GM10248 (cell line): Measurements from ENCODE around the gene ARHGEF11.

ENCODE experiments used
- CTCF ChIA-PET: fragments of 300-600 bp; sonication (Branson Sonifier 250); formaldehyde crosslinking; extraction: SDS; loops from one replicate; lab custom pipeline; 2021; ENCODE audit warnings: antibody characterized with exemption; lab: Yijun Ruan, JAX
- POLR2A ChIA-PET: fragments of 350-650 bp; sonication (Branson Sonifier 250); formaldehyde crosslinking; extraction: SDS; loops from one replicate; lab custom pipeline; 2020; ENCODE audit warnings: antibody characterized with exemption; lab: Yijun Ruan, JAX
- DNase-seq: peaks from one replicate; pipeline ENCODE4 v3.0.0; 2012; ENCODE audit errors: extremely low spot score
- CTCF ChIP-seq: IDR thresholded peaks from 2 replicates; pipeline ENCODE4 v1.5.1; 2012; ENCODE audit warnings: mild to moderate bottlenecking, low read depth; ENCODE audit errors: extremely low read depth, missing control alignments, control extremely low read depth

ARHGEF11 gene

GRCh38 chr1:157000686-157001085, 44.9 kb downstream of the ARHGEF11 start:
- POLR2A ChIA-PET: no interaction called here
- TF ChIP-seq CTCF: no peak
- DNase-seq: no peak
- CTCF ChIA-PET: no interaction called here

- TF ChIP-seq CTCF: no peak
- DNase-seq: no peak
- ChIA-PET POLR2A (no interaction called here), CTCF (no interaction called here)
Measured at GRCh38 chr1:156999596-157000320, 45.8 kb downstream of the ARHGEF11 start.

- CTCF ChIA-PET: no interaction called here
- no peak for DNase-seq
- no peak for TF ChIP-seq CTCF
- POLR2A ChIA-PET: no interaction called here
Measured at GRCh38 chr1:156998840-156999500, 46.6 kb downstream of the ARHGEF11 start.

- ChIA-PET CTCF (no interaction called here), POLR2A (no interaction called here)
- no peak for TF ChIP-seq CTCF
- no peak for DNase-seq
Measured at GRCh38 chr1:156998301-156998700, 47.2 kb downstream of the ARHGEF11 start.

- no peak for DNase-seq
- POLR2A ChIA-PET: no interaction called here
- TF ChIP-seq CTCF: no peak
- CTCF ChIA-PET: interaction anchor here (0.6 to 1.7 kb wide), 4 partner anchors 9 to 94 kb away, joined by 3 to 4 read pairs (median 3); no protein-coding TSS in a partner anchor
Measured at GRCh38 chr1:156995412-156995811, 50.1 kb downstream of the ARHGEF11 start.

GRCh38 chr1:156994277-156994676, 51.3 kb downstream of the ARHGEF11 start:
- no peak for TF ChIP-seq CTCF
- ChIA-PET POLR2A (no interaction called here), CTCF (interaction anchor here (1.2 to 1.9 kb wide), 2 partner anchors 14 to 105 kb away, joined by 3 to 4 read pairs; no protein-coding TSS in a partner anchor)
- no peak for DNase-seq
